Measurements from ENCODE around the gene SLC19A2.

Gene SLC19A2

GRCh38 chr1:169414952-169415351, 70.8 kb downstream of the SLC19A2 start:
- DNase-seq (ENCODE audit: low read depth in 2 of 3, low spot score in 2 of 3) = no peak

Measured in activated CD8-positive, alpha-beta memory T cell treated with anti-CD3 and anti-CD28 coated beads for 48 hours (primary cell).